K562 (cell line): ENCODE data around the gene SLC26A2.

Experiments used
- CTCF ChIP-seq, 3 experiments: IDR thresholded peaks in 2 of 3; conservative IDR thresholded peaks in 1 of 3; 2 replicates each; pipeline ENCODE4 v1.5.1; 2011 to 2012; ENCODE audit warnings: low read length in 3 of 3, mild to moderate bottlenecking in 3 of 3, control low read depth in 2 of 3, improper control_type of control experiment in 1 of 3, inconsistent platforms in 1 of 3, low read depth in 1 of 3, mixed read lengths in 1 of 3, moderate library complexity in 1 of 3; ENCODE audit not compliant: insufficient read depth in 2 of 3
- EP400 ChIP-seq: fragments of 450-650 bp; IDR thresholded peaks from 2 replicates; pipeline ENCODE4 v1.6.1; 2017; ENCODE audit warnings: antibody characterized with exemption, mild to moderate bottlenecking, moderate library complexity
- MXI1 ChIP-seq: IDR thresholded peaks from 2 replicates; pipeline ENCODE4 v1.6.1; 2011; ENCODE audit warnings: low read depth, mild to moderate bottlenecking, improper control_type of control experiment, low read length
- USF2 ChIP-seq: sonication (generic); formaldehyde crosslinking; IDR thresholded peaks from 2 replicates; pipeline ENCODE4 v1.5.0; 2020; ENCODE audit warnings: missing genetic modification reagents
- YY1 ChIP-seq, 3 experiments: IDR thresholded peaks; 2 replicates each; pipeline ENCODE4 v1.6.1; 2011; ENCODE audit warnings: low read length in 2 of 3, mild to moderate bottlenecking in 2 of 3, moderate library complexity in 2 of 3, borderline replicate concordance in 1 of 3, control low read depth in 1 of 3, low read depth in 1 of 3; ENCODE audit not compliant: insufficient read depth in 3 of 3, insufficient replicate concordance in 2 of 3, control insufficient read depth in 1 of 3, insufficient read length in 1 of 3; ENCODE audit errors: extremely low read depth in 1 of 3
- ZNF512 ChIP-seq: IDR thresholded peaks from 2 replicates; pipeline ENCODE4 v1.6.1; 2016; ENCODE audit warnings: missing genetic modification characterization, missing compliant biosample characterization

- TF ChIP-seq MXI1, result no peak
- no peak for TF ChIP-seq EP400
- no peak for TF ChIP-seq CTCF (IDR thresholded peaks at IDR 0.05 in 2 of 3, conservative IDR thresholded peaks at IDR 0.05 in 1 of 3; ENCODE audit: insufficient read depth in 2 of 3, low read depth in 1 of 3, low read length in 3 of 3)
- no peak for TF ChIP-seq YY1 (IDR thresholded peaks at IDR 0.05; ENCODE audit: borderline replicate concordance in 1 of 3, control insufficient read depth in 1 of 3, extremely low read depth in 1 of 3, insufficient read depth in 3 of 3, insufficient read length in 1 of 3, insufficient replicate concordance in 2 of 3, low read depth in 1 of 3, low read length in 2 of 3)
- no peak for TF ChIP-seq USF2 (CRISPR knock-in tag)
- TF ChIP-seq ZNF512, result no peak
Observed at GRCh38 chr5:149937610-149938009, 22.9 kb upstream of the SLC26A2 start.
